K562 (cell line): ENCODE measurements around the gene IFNGR1. TPM values are rescaled to one million over a fixed set of nuclear protein-coding genes. Genes with fewer than 3 reads are reported as not detected.

Source experiments
- ATAC-seq: fragments of 200-7000 bp; cut with Tn5 transposase; 3 replicates; pipeline ENCODE4 v1.9.1; 2020; ENCODE audit warnings: moderate library complexity
- BruUV-seq: library from RNA; stranded (reverse); fragments of 400-500 nt; replicated peaks from 2 replicates; lab custom pipeline; 2021; lab: Mats Ljungman, UMichigan
- CTCF ChIA-PET: fragments of 300-600 bp; formaldehyde crosslinking; extraction: SDS; loops from one replicate; lab custom pipeline; 2021; ENCODE audit warnings: low intra/inter-chr PET ratio; lab: Yijun Ruan, JAX
- POLR2A ChIA-PET: fragments of 300-600, 350-650 bp; sonication (Branson Sonifier 250); formaldehyde crosslinking; extraction: SDS; loops from one replicate; lab custom pipeline; 2021; ENCODE audit warnings: antibody characterized with exemption, inconsistent platforms; lab: Yijun Ruan, JAX
- DNase-seq, 4 experiments: peaks; one replicate each; pipeline versions ENCODE4 v3.0.0 to v3.0.0-alpha.2; 2011 to 2018; ENCODE audit warnings: low spot score in 3 of 4, mixed read lengths in 3 of 4; ENCODE audit errors: extremely low read depth in 1 of 4
- FAIRE-seq: peaks from 2 replicates; lab custom pipeline; 2011; peaks lifted over from hg19 to GRCh38; lab: Jason Lieb, UNC
- H2AFZ ChIP-seq: 2 replicates; pipeline ENCODE4 v1.6.0; 2011; ENCODE audit warnings: low read depth, low read length, control low read depth, inconsistent platforms
- H3K27ac ChIP-seq: fragments of 200-600 bp; 3 replicates; pipeline ENCODE4 v1.8.0; 2011; ENCODE audit warnings: low read depth, mild to moderate bottlenecking, control low read depth, inconsistent platforms, low read length, moderate library complexity, mixed read lengths; ENCODE audit errors: extremely low read depth
- H3K27me3 ChIP-seq, 2 experiments: fragments of 300-600 bp in 1 of 2; 2 replicates in 1 of 2; 3 replicates in 1 of 2; pipeline versions ENCODE4 v1.6.0 to v1.8.0; 2011; ENCODE audit warnings: inconsistent platforms in 2 of 2, low read length in 2 of 2, mild to moderate bottlenecking in 1 of 2, mixed read lengths in 1 of 2, moderate library complexity in 1 of 2; ENCODE audit not compliant: control insufficient read depth in 2 of 2, insufficient read depth in 2 of 2
- H3K36me3 ChIP-seq: fragments of 300-600 bp; 3 replicates; pipeline ENCODE4 v1.8.0; 2011; ENCODE audit warnings: mild to moderate bottlenecking, low read length, inconsistent platforms; ENCODE audit not compliant: control insufficient read depth, insufficient read depth
- H3K4me1 ChIP-seq, 2 experiments: fragments of 200-600 bp in 1 of 2; replicated peaks in 1 of 2; 2 replicates in 1 of 2; 3 replicates in 1 of 2; pipeline versions ENCODE4 v1.5.1 to v1.8.0; 2011; ENCODE audit warnings: inconsistent platforms in 2 of 2, low read length in 2 of 2, mild to moderate bottlenecking in 1 of 2, mixed read lengths in 1 of 2, moderate library complexity in 1 of 2; ENCODE audit not compliant: control insufficient read depth in 2 of 2, insufficient read depth in 2 of 2
- H3K4me2 ChIP-seq: 2 replicates; pipeline ENCODE4 v1.6.1; 2011; ENCODE audit warnings: low read length, control low read depth, inconsistent platforms, mixed read lengths; ENCODE audit not compliant: insufficient read depth
- H3K4me3 ChIP-seq: fragments of 200-600 bp; sonication (generic), shearing (Covaris generic); 2 replicates; pipeline ENCODE4 v1.5.1; 2016; ENCODE audit warnings: control low read depth, inconsistent platforms
- H3K79me2 ChIP-seq: fragments of 200-600 bp; 3 replicates; pipeline ENCODE4 v1.8.0; 2011; ENCODE audit warnings: low read length, inconsistent platforms; ENCODE audit not compliant: control insufficient read depth, insufficient read depth
- H3K9ac ChIP-seq, 2 experiments: 2 replicates each; pipeline versions ENCODE4 v1.6.0 to v1.6.1; 2011; ENCODE audit warnings: low read depth in 2 of 2, low read length in 2 of 2, control low read depth in 1 of 2, inconsistent platforms in 1 of 2, mild to moderate bottlenecking in 1 of 2, mixed read lengths in 1 of 2; ENCODE audit not compliant: insufficient read depth in 1 of 2
- H3K9me1 ChIP-seq: one replicate; pipeline ENCODE4 v1.6.0; 2011; ENCODE audit warnings: inconsistent platforms, mild to moderate bottlenecking, low read length, moderate library complexity; ENCODE audit not compliant: control insufficient read depth, insufficient read depth
- H3K9me3 ChIP-seq: replicated peaks from 2 replicates; pipeline ENCODE4 v1.5.1; 2011; ENCODE audit warnings: low read depth, low read length, inconsistent platforms; ENCODE audit not compliant: control insufficient read depth, insufficient read depth
- H4K20me1 ChIP-seq: replicated peaks from 2 replicates; pipeline ENCODE4 v1.6.1; 2011; ENCODE audit warnings: low read length, inconsistent platforms, mixed read lengths; ENCODE audit not compliant: control insufficient read depth, insufficient read depth
- ADNP ChIP-seq: fragments of 200-800 bp; sonication (Bioruptor generic); IDR thresholded peaks from 2 replicates; pipeline ENCODE4 v1.6.1; 2016; ENCODE audit warnings: missing genetic modification characterization, missing compliant biosample characterization
- BCL6 ChIP-seq: fragments of 250-450 bp; sonication (Bioruptor Pico); IDR thresholded peaks from 2 replicates; pipeline ENCODE4 v1.4.0; 2020
- CBFA2T3 ChIP-seq: fragments of 450-650 bp; IDR thresholded peaks from 2 replicates; pipeline ENCODE4 v1.6.1; 2017
- CHD1 ChIP-seq: fragments of 200-600 bp; sonication (generic); IDR thresholded peaks from one replicate; pipeline ENCODE4 v1.6.1; 2012; ENCODE audit warnings: mild to moderate bottlenecking, moderate library complexity, low read length, inconsistent platforms
- CREM ChIP-seq: IDR thresholded peaks from 2 replicates; pipeline ENCODE4 v1.6.1; 2014; ENCODE audit warnings: antibody characterized with exemption, low read depth
- FOSL1 ChIP-seq: fragments of 200-800 bp; sonication (Bioruptor generic); conservative IDR thresholded peaks from 2 replicates; pipeline ENCODE4 v1.6.1; 2016; ENCODE audit warnings: missing genetic modification characterization, missing compliant biosample characterization
- FOXP1 ChIP-seq: sonication (generic); formaldehyde crosslinking; IDR thresholded peaks from 2 replicates; pipeline ENCODE4 v1.8.0; 2022; ENCODE audit warnings: mild to moderate bottlenecking, missing genetic modification reagents
- FOXP4 ChIP-seq: sonication (generic); formaldehyde crosslinking; IDR thresholded peaks from 2 replicates; pipeline ENCODE4 v1.8.0; 2022; ENCODE audit warnings: mild to moderate bottlenecking, missing genetic modification reagents, borderline replicate concordance
- GATAD2A ChIP-seq: fragments of 450-650 bp; IDR thresholded peaks from 2 replicates; pipeline ENCODE4 v1.6.1; 2017
- MTA3 ChIP-seq: fragments of 450-650 bp; formaldehyde crosslinking; IDR thresholded peaks from 2 replicates; pipeline ENCODE4 v1.6.1; 2017; ENCODE audit warnings: mild to moderate bottlenecking, borderline replicate concordance
- RBBP5 ChIP-seq: fragments of 200-600 bp; sonication (generic); IDR thresholded peaks from 2 replicates; pipeline ENCODE4 v1.6.1; 2012; ENCODE audit warnings: borderline replicate concordance, mild to moderate bottlenecking, low read length, control low read depth, inconsistent platforms; ENCODE audit not compliant: insufficient read depth, poor library complexity, severe bottlenecking
- RBM22 ChIP-seq: fragments of 200-400 bp; formaldehyde crosslinking; IDR thresholded peaks from 2 replicates; pipeline ENCODE4 v1.6.1; 2018; ENCODE audit warnings: low read length, low read depth; ENCODE audit not compliant: poor library complexity, severe bottlenecking
- TAF1 ChIP-seq: IDR thresholded peaks from 2 replicates; pipeline ENCODE4 v1.6.1; 2011; ENCODE audit warnings: mild to moderate bottlenecking, low read length, moderate library complexity; ENCODE audit not compliant: insufficient read depth, control insufficient read depth, severe bottlenecking; ENCODE audit errors: extremely low read depth
- TEAD1 ChIP-seq, 2 experiments: fragments of 450-650 bp in 1 of 2; sonication (generic) in 1 of 2; formaldehyde crosslinking; IDR thresholded peaks; 2 replicates each; pipeline versions ENCODE4 v1.4.0 to v1.8.0; 2020 to 2022; ENCODE audit warnings: mild to moderate bottlenecking in 2 of 2, missing genetic modification reagents in 1 of 2
- THRB ChIP-seq: fragments of 450-650 bp; formaldehyde crosslinking; conservative IDR thresholded peaks from 2 replicates; pipeline ENCODE4 v1.4.0; 2022; ENCODE audit warnings: mild to moderate bottlenecking, missing genetic modification characterization
- ZFX ChIP-seq: sonication (generic); formaldehyde crosslinking; IDR thresholded peaks from 2 replicates; pipeline ENCODE4 v1.8.0; 2022; ENCODE audit warnings: mild to moderate bottlenecking, missing genetic modification reagents, moderate library complexity
- ZNF274 ChIP-seq: IDR thresholded peaks from 2 replicates; pipeline ENCODE4 v1.6.1; 2011; ENCODE audit warnings: low read depth, mild to moderate bottlenecking, low read length, moderate library complexity, borderline replicate concordance
- WGBS: fragments of 100-300 bp; shearing (Covaris generic); methylation state at CpG from one replicate; pipeline ENCODE4 v1.1.6; 2016; ENCODE audit warnings: low coverage, mixed read lengths; ENCODE audit not compliant: insufficient coverage; ENCODE audit errors: missing lambda C conversion rate; 5-methylcytosine and 5-hydroxymethylcytosine counted together
- in situ Hi-C: fragments of 300-500 bp; cut with MboI; formaldehyde crosslinking; loops from 4 replicates; pipeline ENCODE4 v1.15.0; 2018; ENCODE audit warnings: inconsistent platforms, mixed read lengths
- intact Hi-C: fragments of 100-400 bp; cut with micrococcal nuclease; formaldehyde crosslinking; loops from 2 replicates; pipeline ENCODE4 v1.14.2; 2022
- polyA plus RNA-seq, 8 experiments: library from polyadenylated mRNA; depleted of rRNA in 4 of 8; stranded (reverse) in 5 of 8; unstranded in 3 of 8; fragments of >200 nt; fragmentation: Nextera tagmentation in 2 of 8; fragmentation: Illumina TruSeq in 1 of 8; extraction: Ambion mirVana in 2 of 8; extraction: Trizol in 1 of 8; gene quantifications; 2 replicates each; pipeline versions ENCODE4 v1.2.1 to v1.2.3, GENCODE V29; 2011 to 2014; ENCODE audit warnings: inconsistent platforms in 1 of 8, missing spikeins in 1 of 8
- total RNA-seq, 7 experiments: library from RNA; depleted of rRNA in 6 of 7; stranded (reverse); fragments of >200 nt in 6 of 7; fragmentation: Illumina TruSeq in 2 of 7; extraction: Trizol in 2 of 7; gene quantifications; 2 replicates each; pipeline versions ENCODE4 v1.2.1 to v1.2.3, GENCODE V29; 2011 to 2021; ENCODE audit warnings: low replicate concordance in 1 of 7
- TF ChIP-seq, protein P1 (sequence below): sonication (generic); formaldehyde crosslinking; IDR thresholded peaks from 2 replicates; pipeline ENCODE4 v1.4.0; 2020; ENCODE audit warnings: mild to moderate bottlenecking, missing genetic modification reagents

Gene IFNGR1
- total and polyA plus RNA-seq, 9 of the 15 experiments (the other 6 are each of a cell fraction or from before 2014, with no cell fraction given), result 14.7 to 47.0 (median 26.7) TPM

- peaks cover 56% of the 10 kb centered on the region for H3K79me2 ChIP-seq
- in situ Hi-C loops (no loop called here), intact Hi-C loops (loop anchor here (1.0 kb wide), 1 partner anchor 48 kb away; no protein-coding TSS in a partner anchor)
- H3K9me3 ChIP-seq, result peaks cover 5% of the 10 kb centered on the region
- H2AFZ ChIP-seq, result peak overlapping the region; percentile 99
- WGBS, result 3% methylated on average over 13 of the region's 13 CpGs
- no TSS peak for BruUV-seq
- peak; percentile 73 for ATAC-seq
- H3K4me3 ChIP-seq, result peak overlapping the region; percentile 79
- peaks cover 9 to 40% of the 10 kb centered on the region in 2 experiments for H3K4me1 ChIP-seq
- POLR2A ChIA-PET, result interaction anchor here (0.8 to 1.5 kb wide), 3 partner anchors 10 to 15 kb away, joined by 3 to 7 read pairs (median 3); no protein-coding TSS in a partner anchor
- no peaks in the 10 kb centered on the region for H3K9me1 ChIP-seq
- peak overlapping the region; percentile 77 for H3K27ac ChIP-seq
- CTCF ChIA-PET, result no interaction called here
- peaks cover 4% of the 10 kb centered on the region; the same call in 1 of the 2 replicates for H4K20me1 ChIP-seq
- H3K27me3 ChIP-seq, result no peaks in the 10 kb centered on the region
- FAIRE-seq, result peak; percentile 69
- DNase-seq, result peak; percentile 38 to 70 (median 48)
- H3K4me2 ChIP-seq, result peak overlapping the region; percentile 99
- peak overlapping the region; percentile 73 to 94; a peak in 3 of 4 replicates for H3K9ac ChIP-seq
- no peaks in the 10 kb centered on the region; the same call in 2 of the 3 replicates for H3K36me3 ChIP-seq
- peak; percentile 16; the same call in 1 of the 2 replicates for TF ChIP-seq FOXP1 (CRISPR knock-in tag)
- no peak for TF ChIP-seq CBFA2T3
- TF ChIP-seq TEAD1 (CRISPR knock-in tag; IDR thresholded peaks at IDR 0.05), result no peak
- TF ChIP-seq ZNF274, result no peak
- no peak for TF ChIP-seq FOXP4 (CRISPR knock-in tag)
- no peak for TF ChIP-seq ZFX (CRISPR knock-in tag)
- no peak for TF ChIP-seq RBM22
- no peak for TF ChIP-seq GATAD2A
- TF ChIP-seq BCL6 (CRISPR knock-in tag), result no peak
- TF ChIP-seq RBBP5, result no peak
- TF ChIP-seq THRB (CRISPR knock-in tag), result no peak
- TF ChIP-seq, protein P1, sequence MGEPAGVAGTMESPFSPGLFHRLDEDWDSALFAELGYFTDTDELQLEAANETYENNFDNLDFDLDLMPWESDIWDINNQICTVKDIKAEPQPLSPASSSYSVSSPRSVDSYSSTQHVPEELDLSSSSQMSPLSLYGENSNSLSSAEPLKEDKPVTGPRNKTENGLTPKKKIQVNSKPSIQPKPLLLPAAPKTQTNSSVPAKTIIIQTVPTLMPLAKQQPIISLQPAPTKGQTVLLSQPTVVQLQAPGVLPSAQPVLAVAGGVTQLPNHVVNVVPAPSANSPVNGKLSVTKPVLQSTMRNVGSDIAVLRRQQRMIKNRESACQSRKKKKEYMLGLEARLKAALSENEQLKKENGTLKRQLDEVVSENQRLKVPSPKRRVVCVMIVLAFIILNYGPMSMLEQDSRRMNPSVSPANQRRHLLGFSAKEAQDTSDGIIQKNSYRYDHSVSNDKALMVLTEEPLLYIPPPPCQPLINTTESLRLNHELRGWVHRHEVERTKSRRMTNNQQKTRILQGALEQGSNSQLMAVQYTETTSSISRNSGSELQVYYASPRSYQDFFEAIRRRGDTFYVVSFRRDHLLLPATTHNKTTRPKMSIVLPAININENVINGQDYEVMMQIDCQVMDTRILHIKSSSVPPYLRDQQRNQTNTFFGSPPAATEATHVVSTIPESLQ (CRISPR knock-in tag), result no peak
- peak; percentile 29 for TF ChIP-seq CHD1
- TF ChIP-seq FOSL1 (tag), result 0 out of 2 replicates have a peak, but pooled peaks have one; percentile 2
- no peak for TF ChIP-seq MTA3
- peak; percentile 15 for TF ChIP-seq TAF1
- peak; percentile 51; the same call in 1 of the 2 replicates for TF ChIP-seq CREM
- TF ChIP-seq ADNP (tag), result no peak
Observed at GRCh38 chr6:137218473-137218916, 690 bp downstream of the IFNGR1 start.
